ENCODE measurements around the gene CHTOP.

The CHTOP gene

GRCh38 chr1:153608089-153608682, 25.7 kb upstream of the CHTOP start:
- Histone ChIP-seq H3K9ac (no peak overlapping the region), H3K79me2 (ENCODE audit: insufficient read depth, low read depth) (no peaks in the 10 kb centered on the region), H3K27ac (no peak overlapping the region), H3K4me2 (no peak overlapping the region), H3K27me3 (ENCODE audit: insufficient read depth, low read depth) (0 out of 2 replicates have a peak, but pooled peaks cover 3% of the 10 kb centered on the region), H3K36me3 (ENCODE audit: insufficient read depth) (no peaks in the 10 kb centered on the region), H4K20me1 (ENCODE audit: insufficient read depth) (no peaks in the 10 kb centered on the region), H3K4me1 (ENCODE audit: low read depth, poor library complexity, severe bottlenecking) (no peaks in the 10 kb centered on the region), H3K4me3 (IDR thresholded peaks at IDR 0.05; ENCODE audit: insufficient read depth, low read depth, low read length) (no peak overlapping the region), H2AFZ (ENCODE audit: low read depth) (no peak overlapping the region)
- TF ChIP-seq CTCF (conservative IDR thresholded peaks at IDR 0.05; ENCODE audit: low read depth, low read length), result no peak

DNA sequence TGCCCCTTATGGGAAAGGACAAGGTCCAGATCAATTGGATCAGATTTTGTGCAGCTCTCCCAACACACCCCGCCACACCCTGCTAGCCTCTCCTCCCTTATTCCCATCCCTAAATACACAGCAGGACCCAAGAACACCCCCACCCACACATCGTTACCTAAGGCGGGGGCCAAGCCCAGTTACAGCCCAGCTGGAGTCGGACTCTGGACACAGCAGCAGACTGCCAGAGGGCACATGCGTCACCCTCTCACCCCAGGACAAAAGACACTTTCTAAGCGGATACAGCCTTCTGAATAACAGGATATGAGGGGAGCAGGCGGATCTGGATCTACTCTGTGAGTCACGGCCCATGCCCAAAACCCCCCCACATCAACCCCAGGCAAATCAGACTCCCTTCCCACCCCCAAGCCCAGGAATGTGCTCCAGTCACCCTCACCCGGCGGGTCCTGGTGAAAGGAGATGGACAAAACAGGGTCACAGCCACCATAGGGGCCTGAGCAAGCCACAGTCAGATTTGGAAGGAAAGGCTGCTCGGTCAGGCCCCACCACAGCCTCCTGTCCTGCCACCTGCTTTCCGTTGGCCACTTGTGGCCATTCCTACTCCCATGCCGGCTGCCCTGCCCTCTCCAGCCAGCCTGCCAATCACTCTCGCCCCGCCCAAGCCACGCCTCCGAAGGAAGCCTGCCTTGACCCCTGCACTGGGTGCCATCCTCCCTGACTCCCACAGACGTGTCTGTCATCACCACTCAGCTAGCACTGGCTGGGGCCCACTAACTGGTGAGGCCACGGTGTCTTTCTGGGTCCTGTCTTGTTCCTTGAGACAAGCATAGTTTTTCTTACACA, 24.9 kb upstream of the CHTOP start:
- Histone ChIP-seq H3K9ac (no peak overlapping the region), H3K79me2 (ENCODE audit: insufficient read depth, low read depth) (no peaks in the 10 kb centered on the region), H3K4me3 (IDR thresholded peaks at IDR 0.05; ENCODE audit: insufficient read depth, low read depth, low read length) (no peak overlapping the region), H3K27ac (no peak overlapping the region), H2AFZ (ENCODE audit: low read depth) (no peak overlapping the region), H3K36me3 (ENCODE audit: insufficient read depth) (no peaks in the 10 kb centered on the region), H3K27me3 (ENCODE audit: insufficient read depth, low read depth) (0 out of 2 replicates have a peak, but pooled peaks cover 3% of the 10 kb centered on the region), H3K4me1 (ENCODE audit: low read depth, poor library complexity, severe bottlenecking) (no peaks in the 10 kb centered on the region), H3K4me2 (no peak overlapping the region), H4K20me1 (ENCODE audit: insufficient read depth) (no peaks in the 10 kb centered on the region)
- TF ChIP-seq CTCF (conservative IDR thresholded peaks at IDR 0.05; ENCODE audit: low read depth, low read length), result no peak

GRCh38 chr1:153609585-153609907, 24.3 kb upstream of the CHTOP start:
- Histone ChIP-seq H3K36me3 (ENCODE audit: insufficient read depth) (no peaks in the 10 kb centered on the region), H3K4me1 (ENCODE audit: low read depth, poor library complexity, severe bottlenecking) (no peaks in the 10 kb centered on the region), H4K20me1 (ENCODE audit: insufficient read depth) (no peaks in the 10 kb centered on the region), H2AFZ (ENCODE audit: low read depth) (no peak overlapping the region), H3K27ac (no peak overlapping the region), H3K9ac (no peak overlapping the region), H3K4me2 (no peak overlapping the region), H3K79me2 (ENCODE audit: insufficient read depth, low read depth) (no peaks in the 10 kb centered on the region), H3K4me3 (IDR thresholded peaks at IDR 0.05; ENCODE audit: insufficient read depth, low read depth, low read length) (no peak overlapping the region), H3K27me3 (ENCODE audit: insufficient read depth, low read depth) (0 out of 2 replicates have a peak, but pooled peaks cover 3% of the 10 kb centered on the region)
- TF ChIP-seq CTCF (conservative IDR thresholded peaks at IDR 0.05; ENCODE audit: low read depth, low read length), result no peak

GRCh38 chr1:153610334-153610733, 23.5 kb upstream of the CHTOP start:
- Histone ChIP-seq H3K4me2 (no peak overlapping the region), H4K20me1 (ENCODE audit: insufficient read depth) (no peaks in the 10 kb centered on the region), H3K27me3 (ENCODE audit: insufficient read depth, low read depth) (0 out of 2 replicates have a peak, but pooled peaks cover 3% of the 10 kb centered on the region), H3K27ac (no peak overlapping the region), H3K4me1 (ENCODE audit: low read depth, poor library complexity, severe bottlenecking) (no peaks in the 10 kb centered on the region), H3K4me3 (IDR thresholded peaks at IDR 0.05; ENCODE audit: insufficient read depth, low read depth, low read length) (no peak overlapping the region), H3K36me3 (ENCODE audit: insufficient read depth) (no peaks in the 10 kb centered on the region), H2AFZ (ENCODE audit: low read depth) (no peak overlapping the region), H3K79me2 (ENCODE audit: insufficient read depth, low read depth) (no peaks in the 10 kb centered on the region), H3K9ac (no peak overlapping the region)
- TF ChIP-seq CTCF (conservative IDR thresholded peaks at IDR 0.05; ENCODE audit: low read depth, low read length), result no peak

Data from KMS-11 (cell line).